HL-60 (cell line): ENCODE data around the gene GRM5.

Source experiments
- CTCF ChIP-seq: IDR thresholded peaks from one replicate; pipeline ENCODE4 v1.5.1; 2011; ENCODE audit warnings: low read length, control low read depth, inconsistent platforms; ENCODE audit not compliant: insufficient read depth
- POLR2AphosphoS5 ChIP-seq: IDR thresholded peaks from 2 replicates; pipeline ENCODE4 v1.6.1; 2012; ENCODE audit warnings: low read depth

GRCh38 chr11:88533001-88533400 is 532.8 kb downstream of the GRM5 start:
- no peak for TF ChIP-seq CTCF
- TF ChIP-seq POLR2AphosphoS5, result no peak
